T-helper 2 cell treated with Interferon-gamma antibody and Interleukin-4, amounts not matched to agents 100 ng/mL and 5 ng/mL, for 36 hours (primary cell): Measurements from ENCODE around the gene TMEM221. TPM values are rescaled to one million over a fixed set of nuclear protein-coding genes. Genes with fewer than 3 reads are reported as not detected.

Source experiments
- intact Hi-C: fragments of 100-400 bp; cut with micrococcal nuclease; formaldehyde crosslinking; loops from one replicate; pipeline ENCODE4 v1.15.1; 2023
- total RNA-seq: library from RNA; stranded (reverse); gene quantifications from 2 replicates; pipeline ENCODE4 v1.2.3, GENCODE V29; 2022

Gene TMEM221
- total RNA-seq: not detected in 2 replicates

DNA sequence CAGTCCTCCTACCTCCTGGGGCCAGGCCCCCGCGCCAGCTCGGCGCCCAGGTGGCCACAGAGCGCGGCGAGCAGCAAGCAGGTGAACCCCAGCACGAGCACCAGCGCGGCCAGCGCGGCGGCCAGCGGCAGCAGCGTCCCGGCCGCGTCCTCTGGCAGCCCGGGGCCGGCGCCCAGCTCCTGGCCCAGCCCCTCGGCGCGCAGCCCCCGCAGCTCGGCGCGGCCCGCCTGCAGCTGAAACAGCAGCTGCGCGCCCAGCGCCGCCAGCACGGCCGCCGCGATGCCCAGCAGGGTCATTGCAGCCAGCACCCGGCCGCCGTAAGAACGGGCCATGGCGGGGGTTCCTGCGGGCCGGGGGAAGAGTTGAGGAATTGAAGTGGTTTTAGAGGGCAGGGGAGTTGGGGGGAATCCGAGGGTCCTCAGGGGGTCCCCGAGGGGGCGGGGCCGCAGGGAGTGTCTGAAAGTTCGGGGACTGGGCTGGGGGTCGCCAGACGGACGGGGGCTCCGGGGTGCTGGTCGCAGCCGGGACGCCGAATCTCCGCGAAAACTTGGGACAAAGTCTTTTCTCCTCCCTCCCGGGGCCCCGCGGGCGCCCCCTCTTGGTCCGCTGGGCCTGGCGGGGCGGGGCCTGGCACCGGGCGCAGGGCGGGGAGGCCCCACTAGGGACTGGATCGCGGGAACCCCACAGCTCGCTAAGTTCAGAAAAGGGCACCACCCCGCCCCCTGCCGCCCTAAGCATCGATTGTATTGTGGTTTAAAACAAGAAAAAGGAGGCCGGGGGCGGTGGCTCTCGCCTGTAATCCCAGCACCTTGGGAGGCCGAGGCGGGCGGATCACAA is at the start of gene TMEM221:
Gene TMEM221, minus strand, starts transcription at position 538 of the 837 bp plus-strand sequence. Its CDS starts 206 bp downstream, at position 332.
- intact Hi-C loops: no loop called here

GRCh38 chr19:17497149-17497798 is 48.8 kb upstream of the TMEM221 start:
- intact Hi-C loops: loop anchor here (2.0 kb wide), 1 partner anchor 78 kb away; no protein-coding TSS in a partner anchor

DNA sequence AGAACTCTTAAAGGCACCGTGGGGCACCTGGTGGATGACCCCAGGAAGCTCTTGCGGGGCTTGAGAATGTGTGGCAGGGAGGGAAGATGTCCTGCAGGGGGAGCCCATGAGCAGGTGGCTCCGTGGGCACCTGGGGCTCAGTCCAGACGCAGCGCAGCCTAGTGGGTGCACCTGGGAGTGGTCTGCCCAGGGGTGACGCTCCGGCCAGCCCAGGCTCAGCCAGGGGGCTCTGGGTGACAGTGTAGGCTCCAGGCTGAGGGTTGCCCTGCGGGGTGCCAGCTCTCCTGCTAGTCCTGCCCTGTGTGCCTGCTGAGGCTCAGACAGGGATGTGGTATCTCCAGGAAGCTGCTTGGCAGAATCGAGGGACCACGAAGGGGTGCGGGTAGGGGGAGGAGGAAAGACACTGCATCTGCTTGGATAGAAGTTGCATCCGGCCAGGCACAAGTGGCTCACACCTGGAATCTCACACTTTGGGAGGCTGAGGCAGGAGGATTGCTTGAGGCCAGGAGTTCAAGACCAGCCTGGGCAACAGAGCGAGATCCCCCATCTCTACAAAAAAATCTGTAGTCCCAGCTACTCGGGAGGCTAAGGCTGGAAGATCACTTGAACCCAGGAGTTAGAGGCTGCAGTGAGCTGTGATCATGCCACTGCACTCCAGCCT is 48.0 kb upstream of the TMEM221 start:
- intact Hi-C loops: loop anchor here (2.0 kb wide), 1 partner anchor 78 kb away; no protein-coding TSS in a partner anchor

GRCh38 chr19:17495639-17496296 is 47.3 kb upstream of the TMEM221 start:
- intact Hi-C loops: loop anchor here (2.0 kb wide), 1 partner anchor 79 kb away; no protein-coding TSS in a partner anchor

- intact Hi-C loops: no loop called here
These were observed 42.8 kb upstream of the TMEM221 start for GRCh38 chr19:17491287-17491686.

GRCh38 chr19:17490411-17490810 is 41.9 kb upstream of the TMEM221 start:
- intact Hi-C loops: no loop called here

GRCh38 chr19:17489392-17490030 is 41.0 kb upstream of the TMEM221 start:
- intact Hi-C loops: no loop called here

GRCh38 chr19:17488593-17489391 is 40.3 kb upstream of the TMEM221 start:
- intact Hi-C loops: no loop called here

GRCh38 chr19:17487284-17488121 is 39.0 kb upstream of the TMEM221 start:
- intact Hi-C loops: no loop called here

GRCh38 chr19:17486545-17487240 is 38.2 kb upstream of the TMEM221 start:
- intact Hi-C loops: no loop called here

DNA sequence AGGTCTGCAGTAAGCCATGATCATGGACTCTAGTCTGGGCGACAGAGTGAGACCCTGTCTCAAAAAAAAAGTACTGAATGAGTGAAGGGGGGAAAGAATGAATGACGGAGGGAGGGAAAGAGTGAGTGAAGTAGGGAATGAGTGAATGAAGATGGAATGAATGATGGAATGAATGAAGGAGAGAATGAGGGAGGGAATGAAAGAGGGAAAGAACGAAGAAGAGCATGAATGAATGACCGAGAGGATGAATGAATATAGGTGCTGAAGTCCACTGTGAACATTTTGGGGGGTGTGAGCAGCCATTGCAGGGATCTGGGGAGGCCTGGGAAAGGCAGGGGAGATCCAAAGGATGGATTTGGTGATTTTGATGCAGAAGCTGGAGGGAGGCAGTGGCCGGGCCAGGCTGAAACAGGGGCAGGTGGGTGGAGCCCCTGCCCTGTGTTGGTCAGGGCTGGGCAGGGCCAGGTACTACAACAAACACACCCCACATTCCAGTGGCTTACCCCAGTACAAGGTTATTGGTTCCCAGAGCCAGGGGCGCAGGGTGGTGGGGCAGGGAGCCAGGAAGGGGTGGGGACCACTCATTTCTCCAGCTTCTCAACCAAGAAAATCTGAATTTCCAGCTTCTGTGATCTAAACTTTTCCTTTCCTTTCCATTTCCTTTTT is 36.2 kb upstream of the TMEM221 start:
- intact Hi-C loops: no loop called here

- intact Hi-C loops: no loop called here
These were observed 35.1 kb upstream of the TMEM221 start for GRCh38 chr19:17483605-17484002.

GRCh38 chr19:17482877-17483604 is 34.6 kb upstream of the TMEM221 start:
- intact Hi-C loops: no loop called here

- intact Hi-C loops: no loop called here
These were observed 33.5 kb upstream of the TMEM221 start for GRCh38 chr19:17481986-17482385.

- intact Hi-C loops: no loop called here
These were observed 30.9 kb upstream of the TMEM221 start for GRCh38 chr19:17479325-17479791.

- intact Hi-C loops: no loop called here
These were observed 27.2 kb upstream of the TMEM221 start for GRCh38 chr19:17475541-17476115.
